ENCODE results near the gene LRRC36. TPM values are rescaled to one million over a fixed set of nuclear protein-coding genes. Genes with fewer than 3 reads are reported as not detected.

The LRRC36 gene
- total RNA-seq, 6 experiments from 2014 or later: not detected

DNA sequence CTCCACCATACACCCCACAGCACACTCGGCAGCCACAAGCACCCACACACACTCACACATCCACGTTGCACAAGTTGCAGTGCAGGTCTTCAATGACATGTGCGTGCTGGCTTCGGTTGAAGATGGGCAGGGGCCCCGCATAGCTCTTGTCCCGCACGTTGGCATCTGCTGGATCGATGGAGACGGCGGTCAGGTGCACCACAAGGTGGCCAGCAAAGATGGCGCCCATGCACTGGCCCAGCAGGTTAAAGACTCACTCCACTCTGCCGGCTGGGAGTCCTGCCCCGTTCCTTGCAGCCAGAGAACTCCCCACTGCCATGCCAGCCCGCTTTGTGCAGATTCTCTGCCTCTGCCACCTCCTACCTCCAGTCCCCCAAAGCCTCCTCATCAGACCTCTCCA lies 74.3 kb downstream of the LRRC36 start:
- no peak for ATAC-seq
- no peak for TF ChIP-seq CTCF (IDR thresholded peaks at IDR 0.05)
- no peak for TF ChIP-seq POLR2A (IDR thresholded peaks at IDR 0.05)
- peak in 1 of 3 donors; percentile 32 for DNase-seq

GRCh38 chr16:67403976-67404555 lies 77.5 kb downstream of the LRRC36 start:
- H3K36me3 ChIP-seq: no peaks in the 10 kb centered on the region
- H3K9me3 ChIP-seq: no peaks in the 10 kb centered on the region
- intact Hi-C loops (cut with DNase I): no loop called here
- H3K4me3 ChIP-seq: no peak overlapping the region
- peaks cover 0 to 3% (median 0%) of the 10 kb centered on the region in 4 donors for H3K4me1 ChIP-seq
- no peak for TF ChIP-seq POLR2A (IDR thresholded peaks at IDR 0.05)
- no peak for DNase-seq
- H3K27ac ChIP-seq: no peak overlapping the region
- no peak for ATAC-seq
- no peaks in the 10 kb centered on the region for H3K27me3 ChIP-seq
- 66% methylated on average over 7 of the region's 12 CpGs for WGBS (ENCODE audit: insufficient coverage, low coverage, low lambda C conversion rate, missing lambda C conversion rate)

More for the DNA sequence above, 74.3 kb downstream of the LRRC36 start:
- Histone ChIP-seq H3K36me3 (no peaks in the 10 kb centered on the region), H3K27ac (no peak overlapping the region), H3K27me3 (no peaks in the 10 kb centered on the region), H3K4me3 (no peak overlapping the region), H3K4me1 (peaks cover 0 to 3% (median 0%) of the 10 kb centered on the region in 4 donors), H3K9me3 (no peaks in the 10 kb centered on the region)
- no CpG with 5 or more reads among the region's 14 CpGs for WGBS (ENCODE audit: insufficient coverage, low coverage, low lambda C conversion rate, missing lambda C conversion rate)
- intact Hi-C loops (cut with DNase I): no loop called here

GRCh38 chr16:67404740-67405226 lies 78.2 kb downstream of the LRRC36 start:
- ATAC-seq: peak in 2 of 4 donors; percentile 35 to 42
- Histone ChIP-seq H3K4me1 (no peaks in the 10 kb centered on the region), H3K27ac (no peak overlapping the region), H3K9me3 (no peaks in the 10 kb centered on the region), H3K4me3 (no peak overlapping the region), H3K36me3 (no peaks in the 10 kb centered on the region), H3K27me3 (no peaks in the 10 kb centered on the region)
- DNase-seq: no peak
- TF ChIP-seq CTCF (IDR thresholded peaks at IDR 0.05) (no peak), POLR2A (IDR thresholded peaks at IDR 0.05) (no peak)
- 93% methylated on average over 3 of the region's 5 CpGs for WGBS (ENCODE audit: insufficient coverage, low coverage, low lambda C conversion rate, missing lambda C conversion rate)
- intact Hi-C loops (cut with DNase I): no loop called here

DNA sequence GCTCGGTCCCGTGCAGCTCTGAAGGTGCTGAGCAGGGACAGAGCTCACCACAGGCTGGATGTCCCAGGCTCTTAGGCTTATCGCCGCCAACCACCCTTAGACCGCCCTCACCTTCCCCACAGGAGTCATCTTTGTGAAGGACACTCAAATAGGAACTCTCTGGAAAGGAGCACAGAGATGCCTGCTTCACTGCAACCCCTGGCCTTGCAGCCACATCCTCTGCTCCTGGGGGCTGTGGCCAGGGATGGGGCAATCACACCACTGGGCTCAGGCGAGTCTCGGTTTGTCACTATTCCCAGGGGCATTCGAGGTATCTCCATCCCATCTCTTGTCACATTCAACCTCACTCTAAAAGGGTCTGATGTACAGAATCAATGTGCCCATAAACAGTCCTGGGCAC lies 78.7 kb downstream of the LRRC36 start:
- no peaks in the 10 kb centered on the region for H3K36me3 ChIP-seq
- 89% methylated on average over 4 of the region's 8 CpGs for WGBS (ENCODE audit: insufficient coverage, low coverage, low lambda C conversion rate, missing lambda C conversion rate)
- no peak overlapping the region for H3K27ac ChIP-seq
- intact Hi-C loops (cut with DNase I): no loop called here
- no peak overlapping the region for H3K4me3 ChIP-seq
- no peaks in the 10 kb centered on the region for H3K27me3 ChIP-seq
- H3K9me3 ChIP-seq: no peaks in the 10 kb centered on the region
- TF ChIP-seq CTCF (IDR thresholded peaks at IDR 0.05) (no peak), POLR2A (IDR thresholded peaks at IDR 0.05) (no peak)
- H3K4me1 ChIP-seq: no peaks in the 10 kb centered on the region
- DNase-seq: no peak
- ATAC-seq: no peak

DNA sequence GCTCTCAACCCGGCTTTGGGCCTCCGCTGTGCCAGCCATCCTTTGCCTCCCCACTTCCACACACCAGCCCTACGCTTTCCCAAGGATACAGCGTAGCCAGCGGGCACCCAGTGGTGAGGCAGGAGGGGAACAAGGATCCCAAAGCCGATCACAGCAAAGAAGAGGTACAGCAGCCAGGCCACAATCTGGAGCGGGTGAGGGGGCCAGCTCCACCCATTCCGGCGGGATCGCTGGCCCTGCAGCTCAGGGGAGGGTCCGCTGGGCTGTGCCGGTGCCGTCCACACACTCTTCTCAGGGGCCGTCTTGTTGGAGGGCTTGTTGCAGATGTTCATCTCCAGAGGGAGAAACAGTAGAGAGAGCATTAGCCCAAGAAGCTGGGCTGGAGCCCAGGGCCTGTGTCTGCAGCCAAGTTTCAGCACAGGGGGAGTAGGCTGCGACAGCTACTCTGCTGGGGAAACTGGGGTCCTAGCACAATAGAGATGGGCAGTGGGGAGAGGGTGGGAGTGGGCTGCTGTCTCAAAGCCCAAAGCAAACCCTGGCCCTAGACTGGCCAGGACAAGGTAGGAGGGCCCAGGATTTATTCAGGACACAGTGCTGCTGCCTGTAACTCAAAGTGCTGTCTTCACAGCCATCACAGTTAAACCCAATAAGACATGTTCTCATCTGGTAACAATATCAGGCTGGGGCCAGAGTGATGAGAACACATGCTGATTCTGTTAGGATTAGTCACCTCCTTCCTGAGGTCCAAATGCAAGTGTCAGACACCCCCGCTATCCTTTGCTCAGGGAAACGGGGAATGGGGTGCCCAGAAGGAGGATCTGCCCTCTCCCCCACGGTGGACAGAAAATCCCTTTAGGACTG lies 79.7 kb downstream of the LRRC36 start:
- DNase-seq (no peak), ATAC-seq (peak in 2 of 4 donors; percentile 25 to 28)
- Histone ChIP-seq H3K36me3 (no peaks in the 10 kb centered on the region), H3K9me3 (no peaks in the 10 kb centered on the region), H3K4me3 (no peak overlapping the region), H3K27me3 (no peaks in the 10 kb centered on the region), H3K4me1 (no peaks in the 10 kb centered on the region), H3K27ac (no peak overlapping the region)
- WGBS (ENCODE audit: insufficient coverage, low coverage, low lambda C conversion rate, missing lambda C conversion rate): 78% methylated on average over 11 of the region's 18 CpGs
- intact Hi-C loops (cut with DNase I): no loop called here
- no peak for TF ChIP-seq POLR2A (IDR thresholded peaks at IDR 0.05)
- no peak for TF ChIP-seq CTCF (IDR thresholded peaks at IDR 0.05)

All from right lobe of liver (tissue), 6 donors.